DND-41 (cell line): Measurements from ENCODE around the gene RABGGTA.
A peak's percentile ranks its signal among the peaks of the same experiment; 100 is the strongest.

Source experiments
- ATAC-seq: fragments of 200-7000 bp; cut with Tn5 transposase; 3 replicates; pipeline ENCODE4 v1.9.1; 2021; ENCODE audit warnings: low read depth; ENCODE audit not compliant: insufficient read depth
- DNase-seq: peaks from one replicate; pipeline ENCODE4 v3.0.0-alpha.2; 2020
- H2AFZ ChIP-seq: 2 replicates; pipeline ENCODE4 v1.6.0; 2012; ENCODE audit warnings: low read depth, low read length
- H3K27ac ChIP-seq: 2 replicates; pipeline ENCODE4 v1.5.1; 2012; ENCODE audit warnings: low read length, inconsistent platforms
- H3K27me3 ChIP-seq: fragments of 200-600 bp; sonication (generic); 2 replicates; pipeline ENCODE4 v1.6.0; 2012; ENCODE audit warnings: low read length, mild to moderate bottlenecking, inconsistent platforms; ENCODE audit not compliant: insufficient read depth, poor library complexity
- H3K36me3 ChIP-seq: 2 replicates; pipeline ENCODE4 v1.5.1; 2012; ENCODE audit warnings: low read length, inconsistent platforms; ENCODE audit not compliant: insufficient read depth
- H3K4me1 ChIP-seq: 2 replicates; pipeline ENCODE4 v1.5.1; 2012; ENCODE audit warnings: mild to moderate bottlenecking, low read length; ENCODE audit not compliant: insufficient read depth
- H3K4me2 ChIP-seq: 2 replicates; pipeline ENCODE4 v1.6.0; 2012; ENCODE audit warnings: mild to moderate bottlenecking, moderate library complexity, low read length, inconsistent platforms; ENCODE audit not compliant: insufficient read depth
- H3K4me3 ChIP-seq, 2 experiments: fragments of 200-600 bp in 1 of 2; shearing (Covaris generic) in 1 of 2; 2 replicates each; pipeline ENCODE4 v1.5.1; 2012 to 2016; ENCODE audit warnings: inconsistent platforms in 2 of 2, low read length in 2 of 2, mild to moderate bottlenecking in 2 of 2, low read depth in 1 of 2, moderate library complexity in 1 of 2
- H3K79me2 ChIP-seq: 2 replicates; pipeline ENCODE4 v1.6.0; 2012; ENCODE audit warnings: low read length, inconsistent platforms; ENCODE audit not compliant: insufficient read depth
- H3K9ac ChIP-seq: 2 replicates; pipeline ENCODE4 v1.6.0; 2012; ENCODE audit warnings: low read depth, mild to moderate bottlenecking, inconsistent platforms, low read length, moderate library complexity
- H3K9me3 ChIP-seq: 2 replicates; pipeline ENCODE4 v1.5.1; 2012; ENCODE audit warnings: low read length, moderate library complexity, mild to moderate bottlenecking, inconsistent platforms; ENCODE audit not compliant: insufficient read depth, severe bottlenecking
- H4K20me1 ChIP-seq: 2 replicates; pipeline ENCODE4 v1.6.0; 2012; ENCODE audit warnings: low read length; ENCODE audit not compliant: insufficient read depth
- CTCF ChIP-seq: IDR thresholded peaks from 2 replicates; pipeline ENCODE4 v1.5.1; 2012; ENCODE audit warnings: borderline replicate concordance, low read length, moderate library complexity, mild to moderate bottlenecking; ENCODE audit not compliant: poor library complexity, severe bottlenecking; ENCODE audit errors: extremely low read depth
- EZH2 ChIP-seq: IDR thresholded peaks from 3 replicates; pipeline ENCODE4 v1.6.1; 2012; ENCODE audit warnings: borderline replicate concordance, low read depth, mild to moderate bottlenecking, moderate library complexity, low read length, inconsistent platforms; ENCODE audit not compliant: severe bottlenecking

The RABGGTA gene

DNA sequence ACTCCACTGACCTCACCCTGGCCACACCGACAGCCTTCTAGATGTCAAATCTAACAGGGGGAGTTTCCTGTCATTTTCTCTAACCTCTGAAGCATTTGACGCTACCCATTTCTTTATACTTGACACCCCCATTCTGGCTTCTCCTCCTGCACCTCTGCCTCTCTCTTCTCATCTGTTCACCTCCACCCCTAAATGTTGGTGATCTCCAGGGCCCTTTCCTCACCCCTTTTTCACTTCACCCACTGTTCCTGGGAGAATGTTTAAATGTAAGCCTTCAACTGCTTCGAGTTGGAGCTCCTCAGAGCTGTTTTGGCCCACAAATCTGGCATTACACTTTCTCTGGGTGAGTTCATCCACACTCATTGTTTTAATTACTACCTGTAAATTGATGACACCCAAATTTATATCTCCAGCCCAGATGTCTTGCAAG is 452 bp upstream of the RABGGTA start:
- no peak for TF ChIP-seq EZH2
- TF ChIP-seq CTCF: no peak
- no peaks in the 10 kb centered on the region for H4K20me1 ChIP-seq
- peaks cover 6% of the 10 kb centered on the region; the same call in 1 of the 2 replicates for H3K79me2 ChIP-seq
- peaks cover 27% of the 10 kb centered on the region for H3K4me1 ChIP-seq
- ATAC-seq: no peak
- peaks cover 8% of the 10 kb centered on the region; the same call in 1 of the 2 replicates for H3K36me3 ChIP-seq
- H3K9ac ChIP-seq: peak overlapping the region; percentile 95
- peak overlapping the region; percentile 95 for H3K27ac ChIP-seq
- H3K27me3 ChIP-seq: no peaks in the 10 kb centered on the region
- H3K4me2 ChIP-seq: peak overlapping the region; percentile 90
- H3K4me3 ChIP-seq: peak overlapping the region; percentile 66 to 78
- peak overlapping the region; percentile 93 for H2AFZ ChIP-seq
- no peak for DNase-seq
- no peaks in the 10 kb centered on the region for H3K9me3 ChIP-seq

DNA sequence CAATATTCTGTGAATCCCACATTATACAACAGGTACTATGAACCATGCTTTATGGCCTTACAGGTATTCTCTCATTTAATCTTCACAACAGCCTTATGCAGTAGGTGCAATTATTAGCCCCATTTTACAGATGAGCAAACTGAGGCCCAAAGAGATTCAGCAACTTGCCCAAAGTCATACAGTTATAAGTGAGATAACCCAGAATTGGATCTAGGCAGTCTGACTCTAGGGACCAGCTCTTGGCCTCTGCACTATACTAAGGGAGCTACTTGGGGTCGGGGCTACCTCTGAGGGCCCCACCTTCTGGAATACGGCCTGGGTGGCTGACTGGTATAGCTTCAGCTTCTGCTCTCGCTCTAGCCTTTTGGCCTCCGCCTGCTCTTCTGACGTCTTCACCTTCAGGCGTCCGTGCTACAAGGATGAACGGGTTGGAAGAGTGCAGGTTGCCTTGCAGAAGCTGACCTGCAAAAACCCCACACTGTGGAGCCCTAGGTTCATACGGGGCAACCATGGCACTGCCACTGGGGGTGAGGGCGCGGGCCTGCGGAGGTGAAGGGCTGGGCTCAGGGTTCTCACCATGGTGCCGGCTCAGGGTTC is 762 bp downstream of the RABGGTA start:
- TF ChIP-seq EZH2: no peak
- no peak for TF ChIP-seq CTCF
- Histone ChIP-seq H3K9me3 (no peaks in the 10 kb centered on the region), H3K27ac (peak overlapping the region; percentile 95), H4K20me1 (no peaks in the 10 kb centered on the region), H3K79me2 (peaks cover 6% of the 10 kb centered on the region; the same call in 1 of the 2 replicates), H3K4me1 (peaks cover 27% of the 10 kb centered on the region), H2AFZ (peak overlapping the region; percentile 93), H3K27me3 (no peaks in the 10 kb centered on the region), H3K9ac (peak overlapping the region; percentile 95), H3K4me3 (peak overlapping the region; percentile 66 to 78; a peak in 3 of 4 replicates), H3K36me3 (peaks cover 14% of the 10 kb centered on the region; the same call in 1 of the 2 replicates), H3K4me2 (peak overlapping the region; percentile 90)
- ATAC-seq (no peak), DNase-seq (no peak)

DNA sequence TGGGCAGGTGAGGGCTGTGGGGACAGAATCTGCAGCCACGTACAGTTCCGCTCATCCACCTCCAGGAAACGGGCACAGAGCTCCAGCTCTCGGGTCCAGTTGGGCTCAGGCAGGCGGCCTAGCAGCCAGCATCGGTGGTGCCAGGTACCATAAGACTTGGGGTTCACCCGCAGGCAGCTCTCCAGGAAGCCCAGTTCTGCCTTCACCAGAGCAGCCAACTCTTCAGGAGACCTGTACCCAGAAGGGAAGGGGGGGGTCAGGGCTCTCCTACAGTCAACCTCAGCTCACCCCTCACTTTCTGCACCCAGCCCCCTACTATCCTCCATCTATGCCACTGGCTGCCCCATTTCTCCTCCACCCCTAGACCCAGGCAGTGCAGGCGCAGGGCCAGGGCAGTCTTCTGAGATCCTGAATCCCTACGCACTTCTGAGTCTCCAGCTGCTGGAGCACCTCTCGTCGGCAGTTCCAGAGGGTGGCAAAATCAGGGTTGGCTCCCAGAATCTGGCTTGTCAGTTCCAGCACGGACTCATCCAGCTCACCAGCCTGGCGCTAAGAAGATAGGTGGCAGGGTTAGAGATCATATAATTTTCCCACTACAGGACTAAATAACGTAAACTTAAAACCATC is 1.4 kb downstream of the RABGGTA start:
- peak overlapping the region in 1 of 2 experiments; percentile 78; a peak in 1 of 4 replicates for H3K4me3 ChIP-seq
- H3K79me2 ChIP-seq: peaks cover 6% of the 10 kb centered on the region; the same call in 1 of the 2 replicates
- ATAC-seq: no peak
- H4K20me1 ChIP-seq: no peaks in the 10 kb centered on the region
- H3K36me3 ChIP-seq: peaks cover 14% of the 10 kb centered on the region; the same call in 1 of the 2 replicates
- no peak overlapping the region; the same call in 1 of the 2 replicates for H2AFZ ChIP-seq
- peaks cover 27% of the 10 kb centered on the region for H3K4me1 ChIP-seq
- no peak for DNase-seq
- no peak overlapping the region for H3K9ac ChIP-seq
- H3K27ac ChIP-seq: 0 out of 2 replicates have a peak overlapping the region, but pooled peaks have one; percentile 95
- H3K27me3 ChIP-seq: no peaks in the 10 kb centered on the region
- H3K9me3 ChIP-seq: no peaks in the 10 kb centered on the region
- no peak for TF ChIP-seq EZH2
- no peak for TF ChIP-seq CTCF
- peak overlapping the region; percentile 90 for H3K4me2 ChIP-seq
